ENCODE data around the gene UBE2N. TPM values are rescaled to one million over a fixed set of nuclear protein-coding genes. Genes with fewer than 3 reads are reported as not detected.

Gene UBE2N
- total and polyA plus RNA-seq, 10 of the 15 experiments (the other 5 are each of a cell fraction or from before 2014, with no cell fraction given): 243 to 945 (median 443) TPM

- TF ChIP-seq PRDM15 (CRISPR knock-in tag; IDR thresholded peaks at IDR 0.05): no peak
- no peak for TF ChIP-seq NR2C1 (IDR thresholded peaks at IDR 0.05)
- TF ChIP-seq TARDBP (IDR thresholded peaks at IDR 0.05; ENCODE audit: borderline replicate concordance): no peak
These were observed 27.6 kb upstream of the UBE2N start (continued) for GRCh38 chr12:93469386-93469785.

- BruUV-seq (replicated peaks): no TSS peak
- no peaks in the 10 kb centered on the region; a peak in 2 of 4 replicates for H3K36me3 ChIP-seq (ENCODE audit: control insufficient read depth in 2 of 2, insufficient read depth in 2 of 2, low read length in 1 of 2)
- in situ Hi-C loops (cut with MboI) (no loop called here), intact Hi-C loops (cut with micrococcal nuclease; ENCODE audit: unreplicated experiment) (no loop called here)
- SMC1A ChIA-PET (ENCODE audit: uncharacterized antibody, unreplicated experiment): interaction anchor here (0.7 to 2.0 kb wide), 8 partner anchors 10 to 459 kb away, joined by 3 to 10 read pairs (median 3); no protein-coding TSS in a partner anchor
- peak overlapping the region; percentile 91 for H3K27ac ChIP-seq (ENCODE audit: control insufficient read depth, insufficient read depth)
- no peaks in the 10 kb centered on the region for H3K9me3 ChIP-seq (replicated peaks; ENCODE audit: control insufficient read depth, insufficient read depth, low read length)
- POLR2A ChIA-PET: interaction anchor here (0.9 to 1.2 kb wide), 5 partner anchors 19 to 49 kb away, joined by 3 to 4 read pairs (median 3); no protein-coding TSS in a partner anchor
- peak overlapping the region; percentile 94 for H3K9ac ChIP-seq (ENCODE audit: control insufficient read depth, insufficient read depth, low read length)
- CTCF ChIA-PET: interaction anchor here (0.5 to 2.3 kb wide), 16 partner anchors 9 to 651 kb away, joined by 3 to 12 read pairs (median 5); partner anchors contain the start of gene UBE2N
- peak overlapping the region; percentile 93 for H3K4me3 ChIP-seq
- WGBS (ENCODE audit: insufficient coverage, insufficient replicate concordance, low lambda C conversion rate, missing lambda C conversion rate): 1% methylated on average over 7 of the region's 7 CpGs
- peaks cover 3% of the 10 kb centered on the region; the same call in 1 of the 2 replicates for H3K4me1 ChIP-seq (ENCODE audit: control insufficient read depth, insufficient read depth, low read length)
- ATAC-seq: peak; percentile 55
- RAD21 ChIA-PET (ENCODE audit: unreplicated experiment): interaction anchor here (0.9 to 1.9 kb wide), 8 partner anchors 11 to 659 kb away, joined by 3 to 15 read pairs (median 4); no protein-coding TSS in a partner anchor
- no peak for DNase-seq (ENCODE audit: low read depth, low spot score)
- H3K79me2 ChIP-seq (ENCODE audit: control insufficient read depth, insufficient read depth, low read length): peaks cover 37% of the 10 kb centered on the region
- no peaks in the 10 kb centered on the region for H3K27me3 ChIP-seq (replicated peaks in 1 of 2; ENCODE audit: control insufficient read depth in 2 of 2, insufficient read depth in 2 of 2, low read length in 1 of 2)
- H3K4me2 ChIP-seq (ENCODE audit: control insufficient read depth, insufficient read depth): peak overlapping the region; percentile 89
- 0 out of 2 replicates have a peak, but pooled peaks have one; percentile 39 for TF ChIP-seq WRNIP1 (IDR thresholded peaks at IDR 0.05; ENCODE audit: borderline replicate concordance, low read depth, low read length)
- TF ChIP-seq USF1 (IDR thresholded peaks at IDR 0.05; ENCODE audit: borderline replicate concordance, extremely low read length, insufficient read depth, low read depth, low read length): no peak
- TF ChIP-seq CHD2 (IDR thresholded peaks at IDR 0.05; ENCODE audit: borderline replicate concordance, low read depth, low read length): 0 out of 2 replicates have a peak, but pooled peaks have one; percentile 10
- peak overlapping the region; percentile 100 for H2AFZ ChIP-seq (ENCODE audit: control insufficient read depth, low read depth, low read length)
- H4K20me1 ChIP-seq (ENCODE audit: control insufficient read depth, insufficient read depth): no peaks in the 10 kb centered on the region
- no peak for FAIRE-seq
These were observed 26.2 kb upstream of the UBE2N start for GRCh38 chr12:93468008-93468371.
